H1 (cell line): ENCODE measurements around the gene BPI. TPM values are rescaled to one million over a fixed set of nuclear protein-coding genes. Genes with fewer than 3 reads are reported as not detected.

Experiments used
- CTCF ChIA-PET: fragments of 300-600 bp; sonication (Branson Sonifier 250); formaldehyde crosslinking; loops from one replicate; lab custom pipeline; 2021; ENCODE audit not compliant: partially characterized antibody; lab: Charles Lee
- POLR2A ChIA-PET: fragments of 300-600 bp; sonication (Branson Sonifier 250); formaldehyde crosslinking; loops from one replicate; lab custom pipeline; 2021; ENCODE audit warnings: inconsistent platforms; ENCODE audit not compliant: partially characterized antibody; lab: Charles Lee
- DNase-seq, 2 experiments: peaks; one replicate each; pipeline versions ENCODE4 v3.0.0 to v3.0.0-alpha.2; 2010 to 2022; ENCODE audit warnings: low spot score in 2 of 2, low read depth in 1 of 2, mixed read lengths in 1 of 2
- FAIRE-seq: peaks from 2 replicates; lab custom pipeline; 2011; peaks lifted over from hg19 to GRCh38; lab: Jason Lieb, UNC
- H2AFZ ChIP-seq: 2 replicates; pipeline ENCODE4 v1.8.1; 2012; ENCODE audit warnings: low read length, inconsistent platforms
- H2AK5ac ChIP-seq: 2 replicates; pipeline ENCODE4 v1.6.1; 2013; ENCODE audit warnings: low read depth, low read length
- H2BK120ac ChIP-seq: replicated peaks from 2 replicates; pipeline ENCODE3; 2013; ENCODE audit warnings: low read depth, low read length, inconsistent platforms
- H2BK12ac ChIP-seq: 2 replicates; pipeline ENCODE4 v1.6.1; 2013; ENCODE audit warnings: low read depth, low read length
- H2BK15ac ChIP-seq: 2 replicates; pipeline ENCODE4 v1.6.1; 2013; ENCODE audit warnings: low read length
- H2BK20ac ChIP-seq: 2 replicates; pipeline ENCODE4 v1.6.1; 2013; ENCODE audit warnings: low read length
- H2BK5ac ChIP-seq: 2 replicates; pipeline ENCODE4 v1.6.1; 2013; ENCODE audit warnings: low read depth, low read length
- H3K14ac ChIP-seq: 2 replicates; pipeline ENCODE4 v1.6.1; 2013; ENCODE audit warnings: inconsistent platforms; ENCODE audit not compliant: insufficient read length
- H3K18ac ChIP-seq: 2 replicates; pipeline ENCODE4 v1.6.1; 2013; ENCODE audit warnings: low read length; ENCODE audit errors: extremely low read depth
- H3K23ac ChIP-seq: 2 replicates; pipeline ENCODE4 v1.6.1; 2013; ENCODE audit warnings: inconsistent platforms; ENCODE audit not compliant: insufficient read length
- H3K23me2 ChIP-seq: 2 replicates; pipeline ENCODE4 v1.6.1; 2013; ENCODE audit warnings: low read depth, low read length
- H3K27ac ChIP-seq: 2 replicates; pipeline ENCODE4 v1.6.1; 2011; ENCODE audit warnings: low read depth, low read length, inconsistent platforms
- H3K27me3 ChIP-seq, 4 experiments: replicated peaks in 1 of 4; 1 replicate in 1 of 4; 2 replicates in 3 of 4; pipeline versions ENCODE4 v1.6.1 to v1.8.1; 2011 to 2013; ENCODE audit warnings: low read length in 3 of 4, mild to moderate bottlenecking in 3 of 4, inconsistent platforms in 2 of 4, mixed read lengths in 2 of 4, moderate library complexity in 1 of 4; ENCODE audit not compliant: control insufficient read depth in 3 of 4, insufficient read depth in 3 of 4; ENCODE audit errors: extremely low read depth in 1 of 4
- H3K36me3 ChIP-seq, 4 experiments: 2 replicates each; pipeline versions ENCODE4 v1.6.1 to v1.8.1; 2011 to 2013; ENCODE audit warnings: mild to moderate bottlenecking in 4 of 4, low read length in 3 of 4, moderate library complexity in 2 of 4, control low read depth in 1 of 4, inconsistent platforms in 1 of 4; ENCODE audit not compliant: insufficient read depth in 4 of 4, control insufficient read depth in 2 of 4
- H3K4ac ChIP-seq: replicated peaks from 2 replicates; pipeline ENCODE3; 2013; ENCODE audit warnings: low read length, low read depth, mixed read lengths, inconsistent platforms; ENCODE audit not compliant: insufficient read length
- H3K4me1 ChIP-seq, 4 experiments: replicated peaks in 1 of 4; 1 replicate in 1 of 4; 2 replicates in 3 of 4; pipeline versions ENCODE4 v1.6.1 to v1.8.1; 2011 to 2013; ENCODE audit warnings: low read length in 3 of 4, inconsistent platforms in 2 of 4, mixed read lengths in 1 of 4; ENCODE audit not compliant: insufficient read depth in 4 of 4, control insufficient read depth in 3 of 4
- H3K4me2 ChIP-seq, 2 experiments: 2 replicates each; pipeline versions ENCODE4 v1.6.1 to v1.8.1; 2011 to 2013; ENCODE audit warnings: low read depth in 2 of 2, low read length in 2 of 2, control low read depth in 1 of 2, inconsistent platforms in 1 of 2, mild to moderate bottlenecking in 1 of 2; ENCODE audit not compliant: insufficient read depth in 1 of 2
- H3K4me3 ChIP-seq, 4 experiments: fragments of 200-600, 300-600 bp in 1 of 4; sonication (generic), shearing (Covaris generic), sonication (Bioruptor Twin) in 1 of 4; 2 replicates each; pipeline versions ENCODE4 v1.5.1 to v1.8.1; 2011 to 2016; ENCODE audit warnings: low read length in 4 of 4, low read depth in 3 of 4, control low read depth in 2 of 4, inconsistent platforms in 2 of 4, mild to moderate bottlenecking in 2 of 4, mixed read lengths in 1 of 4, moderate library complexity in 1 of 4; ENCODE audit not compliant: insufficient read depth in 2 of 4; ENCODE audit errors: extremely low read depth in 1 of 4
- H3K56ac ChIP-seq: replicated peaks from 2 replicates; pipeline ENCODE3; 2013; ENCODE audit warnings: low read depth, mild to moderate bottlenecking, mixed read lengths, low read length, inconsistent platforms; ENCODE audit not compliant: insufficient read length
- H3K79me1 ChIP-seq: 2 replicates; pipeline ENCODE4 v1.6.1; 2013; ENCODE audit warnings: low read depth, low read length, control low read depth
- H3K79me2 ChIP-seq, 2 experiments: 2 replicates each; pipeline versions ENCODE4 v1.6.1 to v1.8.1; 2012 to 2013; ENCODE audit warnings: low read length in 2 of 2, mild to moderate bottlenecking in 2 of 2, inconsistent platforms in 1 of 2; ENCODE audit not compliant: insufficient read depth in 2 of 2, control insufficient read depth in 1 of 2
- H3K9ac ChIP-seq, 4 experiments: replicated peaks in 1 of 4; 1 replicate in 1 of 4; 2 replicates in 3 of 4; pipeline versions ENCODE4 v1.6.1 to v1.8.1; 2011 to 2013; ENCODE audit warnings: low read depth in 3 of 4, low read length in 3 of 4, control low read depth in 2 of 4, mild to moderate bottlenecking in 2 of 4, moderate library complexity in 2 of 4, inconsistent platforms in 1 of 4; ENCODE audit errors: extremely low read depth in 1 of 4
- H3K9me3 ChIP-seq, 2 experiments: 2 replicates each; pipeline versions ENCODE4 v1.6.1 to v1.8.1; 2012 to 2013; ENCODE audit warnings: mild to moderate bottlenecking in 2 of 2, moderate library complexity in 2 of 2, control low read depth in 1 of 2, inconsistent platforms in 1 of 2, low read depth in 1 of 2, low read length in 1 of 2, mixed read lengths in 1 of 2; ENCODE audit not compliant: insufficient read depth in 2 of 2
- H4K20me1 ChIP-seq, 2 experiments: replicated peaks in 1 of 2; 2 replicates each; pipeline versions ENCODE3 to v1.8.1; 2011 to 2013; ENCODE audit warnings: inconsistent platforms in 2 of 2, low read length in 2 of 2, mild to moderate bottlenecking in 1 of 2; ENCODE audit not compliant: insufficient read depth in 2 of 2, control insufficient read depth in 1 of 2
- H4K5ac ChIP-seq: 2 replicates; pipeline ENCODE4 v1.6.1; 2013; ENCODE audit warnings: low read length, low read depth, mixed read lengths, inconsistent platforms; ENCODE audit not compliant: insufficient read length
- H4K8ac ChIP-seq: 2 replicates; pipeline ENCODE4 v1.8.0; 2013; ENCODE audit warnings: mild to moderate bottlenecking, moderate library complexity, low read length, inconsistent platforms; ENCODE audit not compliant: insufficient read depth; ENCODE audit errors: extremely low read depth
- H4K91ac ChIP-seq: replicated peaks from 2 replicates; pipeline ENCODE3; 2013; ENCODE audit warnings: low read length, mixed read lengths, inconsistent platforms; ENCODE audit not compliant: insufficient read length
- ASH2L ChIP-seq: fragments of 200-600, 300-600 bp; sonication (generic); IDR thresholded peaks from one replicate; pipeline ENCODE4 v1.7.1; 2017; ENCODE audit warnings: low read length
- BRCA1 ChIP-seq: IDR thresholded peaks from 2 replicates; pipeline ENCODE4 v1.6.1; 2012; ENCODE audit warnings: low read depth, low read length, improper control_type of control experiment
- CEBPB ChIP-seq: IDR thresholded peaks from 2 replicates; pipeline ENCODE4 v1.6.1; 2012; ENCODE audit warnings: low read depth, low read length
- GTF2F1 ChIP-seq: IDR thresholded peaks from 2 replicates; pipeline ENCODE4 v1.6.1; 2012; ENCODE audit warnings: low read depth, low read length, improper control_type of control experiment, borderline replicate concordance
- JUND ChIP-seq: IDR thresholded peaks from 2 replicates; pipeline ENCODE4 v1.6.1; 2011; ENCODE audit warnings: mild to moderate bottlenecking, improper control_type of control experiment, low read length
- KDM4A ChIP-seq: IDR thresholded peaks from one replicate; pipeline ENCODE4 v1.7.1; 2012; ENCODE audit warnings: low read depth, mild to moderate bottlenecking, moderate library complexity, low read length, inconsistent platforms; ENCODE audit not compliant: severe bottlenecking
- KDM5A ChIP-seq: fragments of 200-600 bp; IDR thresholded peaks from 2 replicates; pipeline ENCODE4 v1.7.1; 2012; ENCODE audit warnings: mild to moderate bottlenecking, low read length, inconsistent platforms, mixed read lengths
- MAFK ChIP-seq: IDR thresholded peaks from 2 replicates; pipeline ENCODE4 v1.6.1; 2012; ENCODE audit warnings: low read depth, mild to moderate bottlenecking, improper control_type of control experiment, low read length
- RBBP5 ChIP-seq: IDR thresholded peaks from 2 replicates; pipeline ENCODE4 v1.7.1; 2012; ENCODE audit warnings: low read depth, mild to moderate bottlenecking, inconsistent platforms, low read length, moderate library complexity, borderline replicate concordance
- SIN3A ChIP-seq, 2 experiments: IDR thresholded peaks in 1 of 2; conservative IDR thresholded peaks in 1 of 2; 2 replicates each; pipeline ENCODE4 v1.6.1; 2011 to 2012; ENCODE audit warnings: low read length in 2 of 2, improper control_type of control experiment in 1 of 2, low read depth in 1 of 2, mild to moderate bottlenecking in 1 of 2
- SIRT6 ChIP-seq: IDR thresholded peaks from one replicate; pipeline ENCODE4 v1.7.1; 2012; ENCODE audit warnings: low read length, inconsistent platforms
- SP2 ChIP-seq: IDR thresholded peaks from 2 replicates; pipeline ENCODE4 v1.6.1; 2012; ENCODE audit warnings: mild to moderate bottlenecking, low read length, inconsistent platforms
- SP4 ChIP-seq: IDR thresholded peaks from 2 replicates; pipeline ENCODE4 v1.6.1; 2012; ENCODE audit warnings: low read length, inconsistent platforms
- TAF1 ChIP-seq: IDR thresholded peaks from 2 replicates; pipeline ENCODE4 v1.6.1; 2011; ENCODE audit warnings: mild to moderate bottlenecking, low read depth, low read length
- TAF7 ChIP-seq: optimal IDR thresholded peaks from 2 replicates; pipeline ENCODE3; 2011; ENCODE audit warnings: low read depth, mild to moderate bottlenecking, inconsistent platforms, low read length, moderate library complexity, borderline replicate concordance
- YY1 ChIP-seq: IDR thresholded peaks from 2 replicates; pipeline ENCODE4 v1.6.1; 2011; ENCODE audit warnings: low read depth, mild to moderate bottlenecking, low read length
- WGBS, 2 experiments: shearing (Covaris generic) in 1 of 2; methylation state at CpG; one replicate each; pipeline versions ENCODE4 v1.1.6 to v1.1.7; 2013 to 2015; ENCODE audit warnings: low lambda C conversion rate in 2 of 2, mixed read lengths in 2 of 2, inconsistent platforms in 1 of 2, low coverage in 1 of 2, missing lambda C conversion rate in 1 of 2; ENCODE audit not compliant: insufficient replicate concordance in 2 of 2, insufficient coverage in 1 of 2, insufficient read length in 1 of 2; ENCODE audit errors: extremely low coverage in 1 of 2, missing lambda C conversion rate in 1 of 2; 5-methylcytosine and 5-hydroxymethylcytosine counted together
- polyA plus RNA-seq, 7 experiments: library from polyadenylated mRNA; depleted of rRNA in 3 of 7; stranded (reverse) in 5 of 7; unstranded in 2 of 7; fragments of >200 nt in 5 of 7; fragments of 200-250 nt in 2 of 7; gene quantifications; 1 replicate in 5 of 7; 2 replicates in 1 of 7; 4 replicates in 1 of 7; pipeline versions ENCODE4 v1.2.1 to v1.2.3, GENCODE V29; 2011 to 2013; ENCODE audit warnings: missing spikeins in 2 of 7, mixed read lengths in 2 of 7
- total RNA-seq: library from RNA; stranded (reverse); fragmentation: NEBNext Ultra II Directional; extraction: Animal tissue kit (Norgen Biotek cat#: 25700); gene quantifications from 2 replicates; pipeline ENCODE4 v1.2.1, GENCODE V29; 2021

Gene BPI
- total and polyA plus RNA-seq, 2 of the 8 experiments (the other 6 are each of a cell fraction or from before 2014, with no cell fraction given) = not detected

DNA sequence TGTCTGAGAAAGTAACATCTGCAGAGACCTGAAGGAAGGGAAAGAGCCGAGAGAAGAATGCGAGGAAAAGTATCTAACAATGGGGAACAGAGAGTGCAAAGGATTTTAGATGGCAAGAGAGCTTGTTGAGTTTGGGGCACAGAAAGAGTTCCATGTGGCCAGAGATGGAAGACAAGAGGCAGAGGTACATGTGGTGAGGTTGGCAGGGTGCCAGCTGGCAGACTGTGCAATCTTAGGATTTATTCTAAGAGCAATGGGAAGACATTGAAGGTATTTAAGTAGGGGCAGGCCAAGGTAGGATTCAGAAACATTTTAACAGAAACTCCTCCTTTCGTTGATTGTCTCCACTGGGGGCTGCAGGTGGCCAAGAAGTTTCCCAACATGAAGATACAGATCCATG lies 21.9 kb downstream of the BPI start:
- no peak overlapping the region for H2BK12ac ChIP-seq
- no peaks in the 10 kb centered on the region for H3K9me3 ChIP-seq
- peaks cover 3% of the 10 kb centered on the region; the same call in 1 of the 2 replicates for H3K23me2 ChIP-seq
- H3K79me2 ChIP-seq = no peaks in the 10 kb centered on the region
- H2AK5ac ChIP-seq = no peak overlapping the region
- no peak overlapping the region for H4K5ac ChIP-seq
- no peak for DNase-seq
- no peaks in the 10 kb centered on the region for H3K36me3 ChIP-seq
- WGBS, 2 experiments = 75% methylated on average over 3 of the region's 3 CpGs; no CpG with 5 or more reads in 1 of the 2 experiments
- no peaks in the 10 kb centered on the region for H4K20me1 ChIP-seq
- H4K8ac ChIP-seq = no peak overlapping the region
- H3K4ac ChIP-seq = no peak overlapping the region
- no peak overlapping the region for H3K18ac ChIP-seq
- H2BK15ac ChIP-seq = no peak overlapping the region
- H3K79me1 ChIP-seq = no peaks in the 10 kb centered on the region
- no peak overlapping the region for H3K9ac ChIP-seq
- no peak overlapping the region for H3K56ac ChIP-seq
- no peaks in the 10 kb centered on the region for H3K27me3 ChIP-seq
- no peak overlapping the region for H4K91ac ChIP-seq
- H3K23ac ChIP-seq = no peak overlapping the region
- no peak for FAIRE-seq
- no peak overlapping the region for H2BK5ac ChIP-seq
- H2AFZ ChIP-seq = no peak overlapping the region
- H3K4me1 ChIP-seq = no peaks in the 10 kb centered on the region
- no peak overlapping the region for H3K4me2 ChIP-seq
- H2BK120ac ChIP-seq = no peak overlapping the region
- H2BK20ac ChIP-seq = no peak overlapping the region
- H3K4me3 ChIP-seq = no peak overlapping the region
- TF ChIP-seq GTF2F1 = no peak
- no peak for TF ChIP-seq TAF7
- TF ChIP-seq SIRT6 = no peak
- no peak for TF ChIP-seq SIN3A (conservative IDR thresholded peaks at IDR 0.05 in 1 of 2, IDR thresholded peaks at IDR 0.05 in 1 of 2; ENCODE audit: low read depth in 1 of 2, low read length in 2 of 2)
- TF ChIP-seq KDM5A = no peak
- TF ChIP-seq ASH2L = no peak
- TF ChIP-seq CEBPB = no peak
- no peak for TF ChIP-seq JUND
- TF ChIP-seq MAFK = no peak
- TF ChIP-seq SP4 = no peak
- no peak for TF ChIP-seq RBBP5
- TF ChIP-seq TAF1 = no peak
- no peak for TF ChIP-seq SP2
- TF ChIP-seq YY1 = no peak
- no peak for TF ChIP-seq KDM4A
- no peak for TF ChIP-seq BRCA1
- ChIA-PET POLR2A (no interaction called here), CTCF (interaction anchor here (1.0 to 2.7 kb wide), 3 partner anchors 12 to 108 kb away, joined by 3 to 25 read pairs (median 3); no protein-coding TSS in a partner anchor)
- H3K14ac ChIP-seq = no peak overlapping the region
- H3K27ac ChIP-seq = no peak overlapping the region
